Peyer's patch (tissue), 4 donors: ENCODE data around the gene ROBO1. TPM values are rescaled to one million over a fixed set of nuclear protein-coding genes. Genes with fewer than 3 reads are reported as not detected.
"Not testable (repeated sequence)": the region's sequence is repeated elsewhere in the genome, so short reads cannot be mapped to it uniquely, and the experiment has no call there.

ENCODE experiments used
- DNase-seq, 3 donors: peaks; one replicate each; pipeline ENCODE4 v3.0.0-alpha.2; 2017 to 2019
- H3K27ac ChIP-seq, 4 donors: fragments of 200-600 bp; sonication (generic); one replicate each; pipeline ENCODE4 v1.5.1; 2016 to 2019
- H3K27me3 ChIP-seq, 2 donors: fragments of 200-600 bp; sonication (generic); one replicate each; pipeline ENCODE4 v1.5.1; 2019
- H3K36me3 ChIP-seq, 3 donors: fragments of 200-600 bp; sonication (generic); one replicate each; pipeline ENCODE4 v1.5.1; 2016 to 2019
- H3K4me1 ChIP-seq, 4 donors: fragments of 200-600 bp; sonication (generic); one replicate each; pipeline ENCODE4 v1.5.1; 2016 to 2019
- H3K4me3 ChIP-seq, 4 donors: fragments of 200-600 bp; sonication (generic); 1 replicate in 3 of 4; 2 replicates in 1 of 4; pipeline ENCODE4 v1.5.1; 2016 to 2019; ENCODE audit warnings: mild to moderate bottlenecking in 1 of 4
- H3K9me3 ChIP-seq, 4 donors: fragments of 200-600 bp; sonication (generic); one replicate each; pipeline ENCODE4 v1.5.1; 2016 to 2019; ENCODE audit warnings: mild to moderate bottlenecking in 1 of 4
- CTCF ChIP-seq, 6 experiments: fragments of 450-650 bp in 4 of 6; fragments of 200-600 bp in 2 of 6; sonication (generic) in 1 of 6; IDR thresholded peaks; one replicate each; pipeline ENCODE4 v1.5.1; 2017 to 2019; ENCODE audit warnings: antibody characterized with exemption in 6 of 6, mild to moderate bottlenecking in 3 of 6, moderate library complexity in 1 of 6
- POLR2A ChIP-seq, 2 donors: fragments of 450-650 bp; IDR thresholded peaks; one replicate each; pipeline ENCODE4 v1.5.1; 2017; ENCODE audit warnings: antibody characterized with exemption in 2 of 2, mild to moderate bottlenecking in 2 of 2, moderate library complexity in 2 of 2
- total RNA-seq, 4 donors: library from RNA; depleted of rRNA; stranded (reverse); fragments of >200 nt; gene quantifications; one replicate each; pipeline ENCODE4 v1.1.0, GENCODE V29; 2016

ROBO1 gene
- total RNA-seq, 4 donors from 2014 or later, result 9.5 to 41.3 (median 24.2) TPM

GRCh38 chr3:78726545-78726944, 1041.3 kb downstream of the ROBO1 start:
- H3K36me3 ChIP-seq, result no peaks in the 10 kb centered on the region
- no peak overlapping the region for H3K27ac ChIP-seq
- no peaks in the 10 kb centered on the region for H3K27me3 ChIP-seq
- H3K4me1 ChIP-seq, result no peaks in the 10 kb centered on the region
- no peak for DNase-seq
- H3K4me3 ChIP-seq, result no peak overlapping the region
- H3K9me3 ChIP-seq, result no peaks in the 10 kb centered on the region
- no peak for TF ChIP-seq POLR2A (IDR thresholded peaks at IDR 0.05)
- TF ChIP-seq CTCF (IDR thresholded peaks at IDR 0.05), result no peak

GRCh38 chr3:78725703-78726246, 1042.0 kb downstream of the ROBO1 start:
- no peaks in the 10 kb centered on the region for H3K27me3 ChIP-seq
- no peak overlapping the region for H3K4me3 ChIP-seq
- TF ChIP-seq POLR2A (IDR thresholded peaks at IDR 0.05) (no peak), CTCF (IDR thresholded peaks at IDR 0.05) (no peak)
- DNase-seq, result no peak
- H3K36me3 ChIP-seq, result no peaks in the 10 kb centered on the region
- no peaks in the 10 kb centered on the region for H3K9me3 ChIP-seq
- H3K27ac ChIP-seq, result no peak overlapping the region
- H3K4me1 ChIP-seq, result no peaks in the 10 kb centered on the region

- DNase-seq, result no peak
- no peaks in the 10 kb centered on the region for H3K27me3 ChIP-seq
- no peak overlapping the region for H3K27ac ChIP-seq
- H3K4me1 ChIP-seq, result no peaks in the 10 kb centered on the region
- no peak for TF ChIP-seq CTCF (IDR thresholded peaks at IDR 0.05)
- no peak for TF ChIP-seq POLR2A (IDR thresholded peaks at IDR 0.05)
- no peaks in the 10 kb centered on the region for H3K36me3 ChIP-seq
- no peaks in the 10 kb centered on the region for H3K9me3 ChIP-seq
- H3K4me3 ChIP-seq, result no peak overlapping the region
These were observed 1042.9 kb downstream of the ROBO1 start for GRCh38 chr3:78724859-78725258.

- not testable (repeated sequence) for H3K36me3 ChIP-seq, H3K27ac ChIP-seq, H3K27me3 ChIP-seq, H3K9me3 ChIP-seq, H3K4me3 ChIP-seq, DNase-seq, H3K4me1 ChIP-seq
These were observed 1043.4 kb downstream of the ROBO1 start for GRCh38 chr3:78724364-78724763.

- Histone ChIP-seq H3K9me3 (no peaks in the 10 kb centered on the region), H3K4me1 (no peaks in the 10 kb centered on the region), H3K4me3 (no peak overlapping the region), H3K27me3 (no peaks in the 10 kb centered on the region), H3K27ac (no peak overlapping the region), H3K36me3 (no peaks in the 10 kb centered on the region)
- TF ChIP-seq POLR2A (IDR thresholded peaks at IDR 0.05) (no peak), CTCF (IDR thresholded peaks at IDR 0.05) (no peak)
- DNase-seq, result no peak
These were observed 1045.8 kb downstream of the ROBO1 start for GRCh38 chr3:78721771-78722543.

GRCh38 chr3:78718707-78719106, 1049.1 kb downstream of the ROBO1 start:
- no peaks in the 10 kb centered on the region for H3K36me3 ChIP-seq
- H3K27me3 ChIP-seq, result no peaks in the 10 kb centered on the region
- no peak for DNase-seq
- H3K4me1 ChIP-seq, result no peaks in the 10 kb centered on the region
- TF ChIP-seq POLR2A (IDR thresholded peaks at IDR 0.05), result no peak
- H3K9me3 ChIP-seq, result no peaks in the 10 kb centered on the region
- no peak overlapping the region for H3K4me3 ChIP-seq
- H3K27ac ChIP-seq, result no peak overlapping the region
